ENCODE results near the gene FREM3.

The FREM3 gene

DNA sequence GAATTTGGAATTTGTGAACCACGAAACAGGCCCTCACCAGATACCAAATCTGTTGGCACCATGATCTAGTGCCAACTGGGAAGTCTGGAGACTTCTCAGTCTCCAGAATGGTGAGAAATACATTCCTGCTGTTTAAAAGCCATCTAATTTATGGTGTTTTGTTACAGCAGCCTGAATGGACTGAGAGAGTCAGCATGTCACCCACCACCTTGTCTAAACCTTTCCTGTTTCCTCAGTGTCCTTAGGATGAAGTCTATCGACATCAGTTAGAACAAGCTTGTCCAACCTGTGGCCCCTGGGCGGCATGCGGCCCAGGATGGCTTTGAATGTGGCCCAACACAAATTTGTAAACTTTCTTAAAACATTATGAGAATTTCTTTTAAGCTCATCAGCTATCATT is 42.1 kb downstream of the FREM3 start:
- no peak for DNase-seq

GRCh38 chr4:143654571-143654970 is 45.9 kb downstream of the FREM3 start:
- no peak for DNase-seq

DNA sequence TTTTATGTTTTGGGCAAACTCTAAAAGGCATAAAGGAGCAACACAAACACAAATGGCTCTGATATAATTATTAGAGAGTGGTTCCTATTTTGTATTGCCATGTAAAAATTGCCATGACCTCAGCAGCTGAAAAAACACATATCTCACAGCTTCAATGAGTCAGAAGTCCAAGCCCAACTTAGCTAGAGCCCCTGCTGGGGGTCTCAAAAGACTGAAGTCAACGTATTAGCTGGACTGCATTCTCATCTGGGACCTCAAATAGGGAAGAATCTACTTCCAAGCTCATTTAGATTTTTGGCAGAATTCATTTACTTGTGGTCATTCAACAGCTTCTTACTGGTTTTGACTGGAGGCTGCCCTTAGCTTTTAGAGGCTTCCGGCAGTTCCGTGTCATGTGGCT is 47.4 kb downstream of the FREM3 start:
- no peak for DNase-seq

DNA sequence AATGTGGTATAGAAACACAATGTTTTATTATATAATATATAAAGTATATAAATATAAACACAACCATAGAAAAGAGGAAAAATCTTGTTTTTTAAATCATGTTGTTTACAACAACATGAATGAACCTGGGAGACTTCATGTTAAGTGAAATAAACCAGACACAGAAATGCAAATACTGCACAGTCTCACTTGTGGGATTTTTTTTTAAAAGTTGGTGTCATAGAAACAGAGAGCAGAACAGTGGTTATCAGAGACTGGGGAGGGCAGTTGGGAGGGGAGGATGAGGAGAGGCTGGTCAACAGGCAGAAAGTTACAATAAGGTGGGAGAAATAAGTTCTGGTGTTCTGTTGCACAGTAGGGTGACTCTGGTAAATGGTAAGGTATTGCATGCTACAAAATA is 57.1 kb downstream of the FREM3 start:
- no peak for DNase-seq

DNA sequence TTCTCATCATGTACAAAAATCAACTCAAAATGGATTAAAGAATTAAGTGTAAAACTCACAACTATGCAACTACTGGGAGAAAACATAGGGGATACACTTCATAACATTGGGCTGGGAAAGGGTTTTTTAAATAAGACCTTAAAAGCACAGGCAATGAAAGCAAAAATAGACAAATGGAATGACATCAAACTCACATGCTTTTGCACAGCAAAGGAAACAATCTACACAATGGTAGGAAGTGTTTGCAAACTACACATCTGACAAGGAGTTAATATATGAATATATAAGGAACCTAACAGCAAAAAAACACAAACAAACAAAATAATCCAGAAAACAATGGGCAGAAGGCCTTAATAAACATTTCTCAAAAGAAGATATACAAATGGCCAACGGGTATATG is 57.9 kb downstream of the FREM3 start:
- DNase-seq: no peak

DNA sequence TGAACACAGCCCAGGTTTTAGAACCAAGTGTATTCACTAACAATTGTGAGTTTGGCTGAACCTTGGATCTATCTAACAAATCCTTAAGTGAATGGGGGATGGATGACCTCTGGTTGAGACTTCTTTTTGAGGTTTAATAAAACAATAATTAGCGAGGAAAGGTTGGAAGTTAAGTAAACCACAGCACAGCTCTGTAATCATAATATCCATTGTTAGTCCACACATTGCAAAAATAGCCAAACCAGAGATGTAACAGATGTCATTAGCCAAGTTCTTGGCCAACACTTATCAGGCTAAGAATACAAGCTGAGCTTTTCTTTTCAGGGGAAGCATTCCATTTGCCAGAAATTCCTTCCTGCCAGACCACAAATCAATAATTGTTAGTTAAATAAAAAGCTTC is 59.1 kb downstream of the FREM3 start:
- DNase-seq: no peak

GRCh38 chr4:143634763-143635162 is 65.7 kb downstream of the FREM3 start:
- DNase-seq: no peak

DNA sequence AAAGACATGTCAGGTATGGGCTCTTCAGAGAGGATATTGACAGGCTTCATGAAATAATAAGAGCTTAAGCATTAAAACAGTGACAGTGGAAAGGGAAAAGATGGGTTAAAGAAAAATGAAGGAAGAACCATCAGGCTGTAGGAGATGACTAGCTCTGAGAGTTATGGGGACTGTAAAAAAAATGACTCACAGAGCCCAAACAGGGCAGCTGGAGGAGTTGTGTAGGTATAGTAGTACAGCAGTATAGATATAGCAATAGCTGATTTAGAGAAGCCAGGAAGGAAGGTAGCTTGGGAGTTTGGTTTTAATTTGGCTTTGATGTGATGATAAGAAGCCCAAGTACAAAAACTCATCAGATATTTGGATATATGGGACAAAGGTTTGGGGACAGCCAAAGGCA is 66.6 kb downstream of the FREM3 start:
- DNase-seq: no peak

DNA sequence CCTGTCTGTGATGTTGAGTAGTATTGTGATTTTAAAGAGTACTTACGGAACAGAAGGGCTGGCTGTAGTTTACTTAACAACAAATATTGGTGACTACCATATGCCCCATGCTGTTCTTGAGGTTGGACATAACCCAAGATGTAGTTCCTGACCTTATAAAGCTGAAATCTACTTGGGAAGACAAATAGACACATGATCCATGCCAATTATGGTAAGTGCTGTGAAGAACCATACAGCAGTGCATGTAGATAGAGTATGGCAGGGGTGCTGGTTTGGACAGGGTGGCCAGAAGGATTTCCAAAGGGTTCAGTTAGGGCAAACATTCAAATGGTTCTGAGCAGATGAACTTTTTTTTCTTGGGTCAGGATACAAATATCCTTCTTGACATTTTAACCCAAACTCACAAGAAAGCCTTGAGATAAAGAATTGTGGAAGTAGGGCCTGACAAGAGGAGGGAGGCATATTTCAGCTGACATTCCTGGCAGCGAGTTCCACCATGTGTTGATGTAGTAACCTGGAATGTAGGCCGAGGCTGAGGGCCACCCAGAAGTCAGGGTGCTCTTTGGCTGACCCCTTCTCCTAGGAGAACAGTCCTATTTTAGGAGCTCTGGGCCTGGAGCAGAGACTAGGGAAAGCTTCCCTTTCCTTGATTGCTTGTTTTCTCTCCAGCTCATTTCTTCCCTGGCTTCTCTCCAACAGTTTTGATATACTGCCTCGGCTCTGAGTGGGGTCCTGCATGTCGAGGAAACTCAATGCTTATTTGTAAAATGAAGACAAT is 74.2 kb downstream of the FREM3 start:
- no peak for DNase-seq

DNA sequence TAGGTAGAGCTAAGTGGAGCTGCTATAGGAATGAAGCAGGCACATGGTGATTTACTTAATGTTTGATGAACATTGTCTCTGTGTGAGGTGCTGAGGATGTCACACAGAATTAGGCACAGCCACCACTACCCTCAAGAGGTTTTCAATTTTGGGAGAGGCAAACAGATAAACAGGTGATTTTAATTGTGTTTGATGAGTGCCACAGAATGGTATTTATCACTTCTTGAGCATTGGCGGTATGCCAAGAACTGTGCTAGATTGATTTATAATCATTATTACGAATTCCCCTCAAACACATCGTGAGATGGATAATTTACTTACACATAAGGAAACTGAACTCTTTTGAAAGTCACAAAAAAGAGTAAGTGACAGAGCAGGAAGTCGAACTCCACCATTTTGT is 74.8 kb downstream of the FREM3 start:
- no peak for DNase-seq

- no peak for DNase-seq
These were observed 76.6 kb downstream of the FREM3 start for GRCh38 chr4:143623896-143624295.

DNA sequence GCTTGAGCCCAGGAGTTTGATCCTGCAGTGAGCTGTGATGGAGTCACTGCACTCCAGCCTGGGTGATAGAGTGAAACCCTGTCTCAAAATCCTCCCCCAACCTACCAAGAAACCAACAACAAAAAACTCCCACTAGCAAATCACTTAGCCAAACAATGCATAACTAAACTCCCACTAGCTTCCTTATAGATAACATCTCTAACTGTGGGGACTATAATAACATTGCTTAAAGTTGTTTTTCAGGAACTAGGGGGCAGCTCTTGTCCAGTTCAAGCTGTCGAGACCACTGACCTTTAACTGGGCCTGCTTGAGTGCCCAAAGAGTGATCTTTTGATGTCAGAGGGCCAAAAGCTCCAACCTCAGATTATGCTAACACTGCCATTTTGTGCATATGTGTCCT is 81.7 kb downstream of the FREM3 start:
- DNase-seq: no peak

- no peak for DNase-seq
These were observed 82.3 kb downstream of the FREM3 start for GRCh38 chr4:143617994-143618679.

DNA sequence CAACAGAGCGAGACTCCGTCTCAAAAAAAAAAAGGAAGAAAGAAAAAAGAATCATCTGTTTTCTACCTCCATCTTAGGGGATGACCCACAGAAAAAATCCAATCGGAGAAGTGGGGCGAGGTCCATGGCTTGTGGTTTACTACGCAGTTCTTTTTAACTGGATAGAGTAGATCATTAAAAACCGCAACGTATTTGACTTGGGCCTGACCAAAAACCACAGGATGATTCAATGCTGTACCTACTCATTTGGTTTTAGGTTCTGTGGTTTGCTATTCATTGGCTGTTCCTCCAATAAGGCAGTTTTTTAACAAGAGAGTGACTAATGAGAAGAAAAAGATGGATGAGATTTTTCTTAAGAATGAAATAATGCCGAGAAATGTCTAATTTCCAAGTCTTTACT is 83.7 kb downstream of the FREM3 start:
- DNase-seq: peak; percentile 24

- DNase-seq: no peak
These were observed 91.0 kb downstream of the FREM3 start for GRCh38 chr4:143609492-143609891.

- no peak for DNase-seq
These were observed 94.0 kb downstream of the FREM3 start for GRCh38 chr4:143606480-143606879.

- no peak for DNase-seq
These were observed 100.6 kb downstream of the FREM3 start for GRCh38 chr4:143599827-143600226.

GRCh38 chr4:143598816-143599215 is 101.7 kb downstream of the FREM3 start:
- DNase-seq: no peak

DNA sequence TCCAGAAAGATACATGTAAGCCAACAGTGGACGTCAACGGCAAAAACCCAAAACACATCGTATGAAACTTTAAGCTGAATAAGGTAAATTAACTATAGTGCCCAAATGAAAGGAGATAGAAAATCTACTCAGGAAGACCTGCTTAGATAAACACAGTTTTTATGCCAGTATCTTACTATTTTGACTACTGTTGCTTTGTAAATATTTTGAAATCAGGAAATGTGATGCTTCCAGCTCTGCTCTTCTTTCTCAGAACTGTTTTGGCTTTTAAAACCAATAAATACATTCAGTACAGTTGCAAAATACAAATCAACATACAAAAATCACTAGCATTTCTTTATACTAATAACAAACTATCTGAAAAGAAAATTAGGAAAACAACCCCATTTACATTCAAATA is 103.2 kb downstream of the FREM3 start:
- no peak for DNase-seq

- no peak for DNase-seq
These were observed 112.8 kb downstream of the FREM3 start for GRCh38 chr4:143587703-143588102.

- no peak for DNase-seq
These were observed 114.4 kb downstream of the FREM3 start for GRCh38 chr4:143586080-143586479.

DNA sequence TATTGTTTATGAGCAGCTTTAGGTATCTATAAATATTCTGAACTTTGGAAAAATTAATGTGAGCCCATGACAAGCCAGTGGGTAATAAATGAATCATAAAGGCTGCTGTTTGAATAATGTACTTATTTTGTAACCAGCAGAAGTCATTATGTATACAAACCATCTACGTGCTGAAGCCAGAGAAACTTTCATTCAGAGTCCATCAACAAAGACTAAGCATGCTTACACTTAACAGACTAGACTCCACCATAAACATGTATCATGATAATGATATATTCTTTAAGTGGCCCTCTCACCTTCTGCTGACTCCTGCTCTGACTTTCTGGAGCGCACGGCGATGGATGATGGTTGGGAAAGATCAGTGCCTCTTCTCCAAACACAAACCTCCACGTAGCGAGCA is 114.9 kb downstream of the FREM3 start:
- DNase-seq: no peak

DNA sequence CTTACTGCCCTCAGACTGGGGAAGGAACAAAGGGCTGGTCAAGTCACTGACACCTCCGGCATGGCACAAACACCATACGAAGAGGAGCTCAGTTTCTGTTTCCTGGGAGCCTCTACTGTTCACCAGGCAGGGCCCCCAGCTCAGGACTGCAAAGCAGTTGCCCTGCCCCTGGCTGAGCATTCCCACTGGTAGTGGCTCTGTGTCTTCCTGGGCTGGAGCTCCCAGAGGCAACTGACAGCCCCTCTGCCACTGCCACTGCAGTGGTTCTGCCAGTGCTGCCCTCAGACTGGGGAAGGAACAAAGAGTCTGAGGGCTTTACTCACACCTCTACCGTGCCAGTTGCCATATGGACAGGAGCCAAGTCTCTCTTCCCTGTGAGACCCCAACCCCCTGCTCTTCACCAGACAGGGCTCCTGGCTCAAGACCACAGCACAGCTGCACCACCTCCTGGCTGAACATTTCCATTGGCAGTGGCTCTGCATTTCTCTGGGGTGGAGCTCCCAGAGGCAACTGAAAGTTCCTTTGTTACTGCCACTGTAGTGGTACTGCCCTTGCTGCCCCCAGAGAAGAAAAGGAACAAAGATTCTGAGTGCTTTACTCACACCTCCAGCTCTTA is 119.0 kb downstream of the FREM3 start:
- DNase-seq: no peak

- DNase-seq: no peak
These were observed 125.1 kb downstream of the FREM3 start for GRCh38 chr4:143575331-143575730.

Measured in stimulated activated CD8-positive, alpha-beta memory T cell treated with anti-CD3 and anti-CD28 coated beads, Interleukin-4, amount 100 ng/mL, for 48 hours (primary cell).